ENCODE data around the gene RANBP3.
"Not testable (repeated sequence)": the region's sequence is repeated elsewhere in the genome, so short reads cannot be mapped to it uniquely, and the experiment has no call there.

RANBP3 gene

DNA sequence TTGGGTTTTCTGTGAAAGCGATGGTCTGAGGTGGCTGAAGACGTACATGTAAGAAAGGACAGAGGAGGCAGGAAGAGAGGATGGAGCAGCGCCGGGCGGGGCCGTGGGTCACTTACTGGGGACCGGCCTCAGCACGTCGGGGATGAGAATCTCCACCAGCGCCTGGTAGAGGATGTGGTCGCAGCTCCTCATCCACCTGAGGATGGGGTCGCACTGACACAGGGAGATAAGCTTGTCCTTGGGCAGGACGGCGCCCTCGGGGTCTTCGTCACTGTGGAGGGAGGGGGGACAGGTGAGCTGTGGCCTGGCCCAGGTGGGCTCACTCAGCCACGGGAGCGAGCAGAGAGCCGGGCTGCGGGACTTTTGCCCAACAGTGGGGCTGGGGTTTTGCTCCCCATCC, 29.0 kb upstream of the RANBP3 start:
- no peak for DNase-seq (ENCODE audit: low read depth in 2 of 2)

- DNase-seq (ENCODE audit: low read depth in 2 of 2): not testable (repeated sequence)
Measured at GRCh38 chr19:6006070-6006446, 28.1 kb upstream of the RANBP3 start.

DNA sequence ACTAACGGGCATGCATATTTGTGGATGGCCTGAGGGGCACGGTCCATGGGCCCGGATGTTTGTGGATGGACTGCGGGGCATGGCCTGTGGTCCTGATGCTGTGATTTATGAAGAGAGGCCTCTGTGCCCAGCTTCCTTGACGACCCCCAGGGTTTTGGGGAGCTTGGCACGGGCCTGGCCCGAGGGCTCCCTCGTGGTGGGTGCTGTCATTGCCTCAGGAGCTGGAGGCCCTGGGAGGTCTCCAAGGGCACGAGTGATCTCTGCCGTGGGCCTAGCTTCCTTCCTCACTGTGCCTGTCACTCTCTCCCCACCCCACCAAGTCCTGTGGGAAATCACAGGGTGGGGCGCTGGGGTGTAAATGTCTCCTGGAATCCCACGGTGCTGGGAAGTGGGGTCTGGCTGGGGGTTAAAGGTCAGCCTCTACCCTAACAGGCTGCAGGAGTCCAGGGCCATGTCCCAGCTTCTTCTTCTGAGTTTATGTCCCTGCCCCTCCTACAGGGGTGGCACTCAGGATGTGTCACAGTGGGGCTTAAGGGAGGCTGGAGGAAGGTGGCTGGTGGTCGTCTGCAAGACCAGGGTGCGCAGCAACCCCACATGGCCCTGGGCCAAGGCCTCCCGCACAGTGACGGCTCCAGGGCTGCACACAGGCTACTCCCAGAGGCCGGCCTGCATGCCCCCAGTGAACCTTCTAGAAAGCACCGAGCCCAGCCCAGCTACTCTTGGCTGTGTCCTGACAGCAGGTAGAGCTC, 27.6 kb upstream of the RANBP3 start:
- DNase-seq (ENCODE audit: low read depth in 2 of 2): no peak

- DNase-seq (ENCODE audit: low read depth in 2 of 2): no peak
Measured at GRCh38 chr19:6003976-6004375, 26.0 kb upstream of the RANBP3 start.

DNA sequence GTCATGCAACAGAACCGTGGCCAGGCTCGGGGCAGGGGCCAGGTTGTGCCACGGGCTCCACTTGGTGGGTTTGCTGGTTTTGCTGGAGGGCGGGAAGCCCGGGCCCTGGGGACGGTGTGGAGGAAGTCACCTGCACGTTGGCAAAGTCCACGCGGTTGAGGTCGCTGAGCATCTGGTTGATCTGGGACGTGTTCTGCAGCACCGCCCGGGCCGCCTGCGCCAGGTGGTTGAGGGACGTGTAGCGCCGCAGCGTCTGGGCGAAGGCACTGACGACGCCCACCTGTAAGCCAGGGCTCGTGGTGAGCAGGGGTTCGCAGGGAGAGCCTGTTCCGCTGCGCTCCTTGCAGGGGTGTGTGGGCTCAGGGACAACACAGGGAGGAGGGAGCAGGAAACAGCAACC, 24.7 kb upstream of the RANBP3 start:
- DNase-seq (ENCODE audit: low read depth in 2 of 2): no peak

- DNase-seq (ENCODE audit: low read depth in 2 of 2): no peak
Measured at GRCh38 chr19:6000228-6000847, 22.4 kb upstream of the RANBP3 start.

- no peak for DNase-seq (ENCODE audit: low read depth in 2 of 2)
Measured at GRCh38 chr19:5999693-6000092, 21.8 kb upstream of the RANBP3 start.

DNA sequence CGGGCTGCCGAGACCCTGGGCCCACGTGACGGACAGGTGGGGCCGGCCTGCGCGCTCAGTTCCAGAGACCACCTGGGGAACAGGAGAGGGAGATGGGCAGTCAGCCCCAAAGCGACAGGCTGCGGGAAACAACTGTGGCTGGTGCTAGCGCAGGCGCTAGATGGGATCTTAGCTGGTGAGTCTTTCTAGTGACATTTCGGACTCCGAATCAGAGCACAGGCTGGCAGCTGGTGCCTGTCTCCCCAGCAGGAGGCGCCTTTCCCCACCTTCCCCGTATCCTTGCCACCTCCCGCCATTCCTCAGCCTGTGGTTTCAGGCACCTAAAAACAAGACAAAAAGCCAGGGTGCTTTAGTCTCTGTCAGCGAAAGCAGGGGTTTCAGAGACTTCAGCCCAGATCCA, 19.4 kb upstream of the RANBP3 start:
- no peak for DNase-seq (ENCODE audit: low read depth in 2 of 2)

DNA sequence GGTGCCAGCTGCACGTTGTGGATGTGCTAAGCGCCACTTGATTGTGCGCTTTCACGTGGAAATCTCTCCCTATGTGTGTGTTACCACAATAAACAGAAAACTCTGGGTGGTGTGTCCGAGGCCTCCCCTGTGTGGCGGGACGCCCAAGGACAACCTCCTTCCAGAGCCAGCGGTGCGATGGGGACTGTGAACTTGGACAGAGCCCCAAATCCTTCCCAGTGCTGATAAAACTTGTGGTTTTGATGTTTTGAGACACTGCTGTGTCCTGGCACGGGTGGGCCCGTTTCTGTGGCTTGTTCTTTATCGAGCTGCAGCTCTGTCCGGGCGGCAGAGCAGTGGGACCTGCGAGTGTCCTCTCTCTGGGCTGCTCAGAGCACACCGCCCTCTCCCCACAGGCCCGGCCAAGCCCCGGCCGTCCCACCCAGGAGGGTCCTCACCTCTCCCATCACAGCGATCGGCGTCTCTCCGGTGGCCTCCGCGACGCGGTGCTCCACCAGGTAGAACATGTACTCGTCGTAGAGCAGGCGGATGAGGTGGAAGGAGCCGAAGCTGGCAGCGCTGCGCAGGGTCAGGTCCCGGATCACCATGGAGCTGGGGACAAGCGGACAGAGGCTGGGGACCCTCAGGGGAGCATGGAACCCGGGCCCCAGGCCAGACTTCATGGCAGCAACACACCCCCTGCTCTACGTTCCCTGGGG, 18.8 kb upstream of the RANBP3 start:
- DNase-seq (ENCODE audit: low read depth in 2 of 2): no peak

GRCh38 chr19:5996102-5996501, 18.2 kb upstream of the RANBP3 start:
- no peak for DNase-seq (ENCODE audit: low read depth in 2 of 2)

DNA sequence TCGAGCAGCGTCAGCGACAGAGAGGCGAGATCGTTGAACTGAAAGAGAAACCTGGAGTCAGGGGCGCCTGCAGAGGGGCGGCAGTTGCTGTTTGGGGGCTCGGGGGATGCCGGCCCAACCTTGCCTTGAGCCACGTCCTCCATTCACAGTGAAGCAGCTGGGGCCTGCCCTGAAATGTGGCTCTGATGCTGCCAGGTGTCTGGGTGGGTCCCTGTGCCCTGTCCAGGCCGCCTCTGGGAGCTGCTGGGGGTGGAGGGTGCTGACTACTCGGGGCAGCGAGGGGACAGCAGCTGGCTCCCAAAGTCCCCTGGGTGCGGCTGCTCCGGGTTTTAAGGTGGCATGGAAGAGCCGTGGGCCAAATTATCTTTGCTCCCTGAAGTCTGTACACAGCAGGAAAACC, 17.7 kb upstream of the RANBP3 start:
- no peak for DNase-seq (ENCODE audit: low read depth in 2 of 2)

GRCh38 chr19:5994405-5995165, 16.6 kb upstream of the RANBP3 start:
- no peak for DNase-seq (ENCODE audit: low read depth in 2 of 2)

GRCh38 chr19:5993648-5994358, 15.9 kb upstream of the RANBP3 start:
- no peak for DNase-seq (ENCODE audit: low read depth in 2 of 2)

GRCh38 chr19:5993201-5993600, 15.3 kb upstream of the RANBP3 start:
- DNase-seq (ENCODE audit: low read depth in 2 of 2): no peak

- DNase-seq (ENCODE audit: low read depth in 2 of 2): no peak
Measured at GRCh38 chr19:5992756-5993155, 14.8 kb upstream of the RANBP3 start.

DNA sequence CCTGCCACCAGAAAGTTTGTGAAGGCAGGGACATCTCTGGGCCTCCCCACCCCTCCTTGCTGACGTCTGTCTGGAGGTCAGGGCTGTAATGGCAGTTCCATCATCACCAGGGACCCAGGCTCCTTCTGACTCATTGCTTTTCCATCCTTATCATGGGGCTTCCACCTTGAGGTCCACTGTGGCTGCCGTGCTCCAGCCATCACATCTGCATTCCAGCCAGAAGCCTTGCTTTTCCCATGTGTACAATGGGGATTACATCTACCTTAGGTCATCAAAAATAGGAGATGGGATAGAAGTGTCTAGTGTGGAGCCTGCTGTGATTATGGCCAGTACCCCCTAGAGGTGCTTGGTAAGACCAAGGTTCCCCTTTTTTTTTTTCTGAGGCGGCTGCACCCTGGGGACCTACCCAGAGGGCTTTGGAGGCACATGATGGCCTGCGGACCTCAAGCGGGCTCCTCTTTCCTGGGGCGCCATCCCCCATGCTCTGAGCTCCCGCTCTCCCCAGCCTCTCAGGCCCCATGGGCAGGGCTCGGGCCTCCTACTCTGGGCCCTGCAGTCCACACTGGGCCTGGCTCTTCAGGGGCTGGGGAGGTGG, 13.4 kb upstream of the RANBP3 start:
- no peak for DNase-seq (ENCODE audit: low read depth in 2 of 2)

DNA sequence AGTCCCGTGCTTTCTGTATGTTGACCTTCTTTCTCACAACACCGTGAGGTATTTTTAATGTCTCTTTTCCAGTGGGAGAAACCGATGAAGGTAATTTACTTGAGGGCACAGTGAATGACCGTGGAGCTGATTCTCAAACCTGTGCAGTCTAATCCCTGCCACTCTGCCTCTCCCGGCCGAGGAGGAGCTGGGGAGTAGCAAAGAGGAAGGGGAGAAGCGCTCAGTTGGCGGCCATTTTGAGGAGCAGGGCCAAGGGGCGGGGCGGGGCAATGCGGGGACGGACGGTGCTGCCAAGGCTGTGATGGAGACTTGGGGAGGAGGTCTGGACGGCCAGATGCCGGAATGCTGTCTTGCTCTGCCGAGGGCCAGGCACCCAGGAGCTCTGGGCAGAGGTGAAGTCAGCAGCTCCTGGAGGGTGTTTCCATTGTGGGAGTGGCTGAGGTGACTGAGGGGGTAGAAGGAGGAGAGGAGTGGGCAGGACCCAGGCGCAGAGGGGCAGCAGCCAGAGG, 12.4 kb upstream of the RANBP3 start:
- DNase-seq (ENCODE audit: low read depth in 2 of 2): no peak

DNA sequence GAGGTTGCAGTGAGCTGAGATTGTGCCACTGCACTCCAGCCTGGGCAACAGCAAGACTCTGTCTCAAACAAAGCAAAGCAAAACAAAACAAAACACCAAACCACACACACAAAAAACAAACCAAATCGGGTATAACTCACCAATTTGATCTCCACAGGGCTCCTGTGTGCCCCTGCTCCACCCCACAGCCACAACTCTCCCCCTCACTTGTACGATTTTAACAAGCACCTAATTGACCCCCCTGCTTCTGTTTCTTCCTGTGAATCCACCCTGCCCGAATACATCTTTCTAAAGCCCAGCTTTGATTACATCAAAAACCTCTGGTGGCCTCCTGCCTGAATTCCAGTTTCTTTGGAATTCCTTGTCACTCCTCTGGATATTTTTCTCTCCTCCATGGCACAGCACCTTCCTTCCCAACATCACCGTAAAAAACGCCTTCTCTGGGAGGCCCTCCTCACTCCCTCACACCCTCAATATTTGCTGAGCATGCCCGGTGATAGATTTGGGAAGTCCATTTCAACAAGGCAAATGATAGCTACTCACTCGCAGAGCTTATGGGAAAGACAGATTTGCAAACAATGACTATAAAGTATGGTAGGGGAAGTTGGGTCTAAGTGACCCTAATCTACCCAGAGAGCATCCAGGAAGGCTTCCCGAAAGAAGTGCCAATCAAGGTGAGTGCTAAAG, 11.6 kb upstream of the RANBP3 start:
- DNase-seq (ENCODE audit: low read depth in 2 of 2): no peak

DNA sequence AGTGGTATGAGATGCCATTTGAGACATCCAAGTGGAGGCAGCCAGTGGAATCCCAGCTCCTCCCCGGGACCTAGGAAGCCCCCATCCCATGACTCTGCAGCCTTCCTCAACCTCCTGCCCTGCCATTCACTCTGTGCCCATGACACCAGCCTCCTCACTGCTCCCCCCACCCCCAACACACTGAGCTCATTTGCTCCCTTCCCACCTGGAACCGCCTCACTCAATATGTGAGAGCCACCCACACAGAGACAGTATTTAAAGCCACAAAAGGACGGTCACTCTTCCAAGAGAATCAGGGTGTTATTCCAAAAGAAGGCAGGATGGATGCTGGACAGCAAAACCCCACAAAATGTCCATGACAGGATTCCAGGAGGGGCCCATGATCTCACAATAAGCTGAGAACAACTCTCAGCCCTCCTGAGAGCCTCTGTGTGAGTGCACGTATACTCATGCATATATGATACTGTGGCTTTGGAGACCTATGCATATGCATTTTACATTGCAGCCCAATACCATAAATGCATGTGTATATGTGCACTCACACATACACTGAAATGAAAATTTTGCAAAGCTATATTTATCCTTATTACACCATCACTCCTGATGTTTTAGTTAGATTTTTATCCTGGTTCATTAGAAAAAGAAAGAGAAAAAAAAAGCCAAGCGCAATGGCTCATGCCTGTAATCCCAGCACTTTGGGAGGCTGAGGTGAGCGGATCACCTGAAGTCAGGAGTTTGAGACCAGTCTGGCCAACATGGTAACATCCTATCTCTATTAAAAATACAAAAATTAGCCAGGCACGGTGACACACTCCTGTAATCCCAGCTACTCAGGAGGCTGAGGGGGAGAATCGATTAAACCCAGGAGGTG, 10.8 kb upstream of the RANBP3 start:
- DNase-seq (ENCODE audit: low read depth in 2 of 2): no peak

All from stimulated activated CD8-positive, alpha-beta memory T cell treated with anti-CD3 and anti-CD28 coated beads, Interleukin-15, amount 100 ng/mL, for 48 hours (primary cell).